Activated CD4-positive, alpha-beta T cell treated with anti-CD3 and anti-CD28 coated beads, Interleukin-2, amount 50 U/mL, for 16 hours (primary cell): ENCODE results near the gene ITPA.

Experiments
- DNase-seq: peaks from one replicate; pipeline ENCODE4 v3.0.0-alpha.2; 2020

Gene ITPA

GRCh38 chr20:3229798-3230197 is 20.5 kb downstream of the ITPA start:
- no peak for DNase-seq

GRCh38 chr20:3231116-3231515 is 21.8 kb downstream of the ITPA start:
- no peak for DNase-seq

GRCh38 chr20:3231889-3232588 is 22.7 kb downstream of the ITPA start:
- DNase-seq: no peak

- DNase-seq: no peak
Observed at GRCh38 chr20:3233131-3233990, 24.1 kb downstream of the ITPA start.

- no peak for DNase-seq
Observed at GRCh38 chr20:3233991-3234498, 24.7 kb downstream of the ITPA start.

- DNase-seq: no peak
Observed at GRCh38 chr20:3235666-3236324, 26.5 kb downstream of the ITPA start.

GRCh38 chr20:3237011-3237957 is 28.0 kb downstream of the ITPA start:
- no peak for DNase-seq

GRCh38 chr20:3237958-3238615 is 28.8 kb downstream of the ITPA start:
- no peak for DNase-seq

- DNase-seq: peak; percentile 57
Observed at GRCh38 chr20:3238616-3239025, 29.3 kb downstream of the ITPA start.

GRCh38 chr20:3239026-3239866 is 29.9 kb downstream of the ITPA start, which contains the start of gene SLC4A11:
SLC4A11 (minus strand) TSS chr20:3239190; CDS start chr20:3239137, 53 bp downstream.
- DNase-seq: peak; percentile 35

GRCh38 chr20:3239867-3240775 is 30.8 kb downstream of the ITPA start:
- DNase-seq: no peak

- DNase-seq: no peak
Observed at GRCh38 chr20:3240776-3241363, 31.6 kb downstream of the ITPA start.

GRCh38 chr20:3242172-3242692 is 32.9 kb downstream of the ITPA start:
- no peak for DNase-seq

GRCh38 chr20:3243718-3244358 is 34.5 kb downstream of the ITPA start:
- DNase-seq: no peak

GRCh38 chr20:3244613-3245012 is 35.3 kb downstream of the ITPA start:
- no peak for DNase-seq

GRCh38 chr20:3245156-3245555 is 35.9 kb downstream of the ITPA start:
- no peak for DNase-seq

- no peak for DNase-seq
Observed at GRCh38 chr20:3245711-3246110, 36.4 kb downstream of the ITPA start.

- DNase-seq: no peak
Observed at GRCh38 chr20:3246682-3247081, 37.4 kb downstream of the ITPA start.
